Measurements from ENCODE around the gene EYS. TPM values are rescaled to one million over a fixed set of nuclear protein-coding genes. Genes with fewer than 3 reads are reported as not detected.
"Not testable (repeated sequence)": the region's sequence is repeated elsewhere in the genome, so short reads cannot be mapped to it uniquely, and the experiment has no call there.

EYS gene
- total and polyA plus RNA-seq, 8 donors: 0.24 to 0.85 (median 0.55) TPM

GRCh38 chr6:63899550-63899949 is 1807.5 kb downstream of the EYS start:
- ATAC-seq (peak; percentile 82), DNase-seq (no peak)
- no peaks in the 10 kb centered on the region for H3K36me3 ChIP-seq
- no peak overlapping the region for H3K4me3 ChIP-seq
- TF ChIP-seq, protein P1, sequence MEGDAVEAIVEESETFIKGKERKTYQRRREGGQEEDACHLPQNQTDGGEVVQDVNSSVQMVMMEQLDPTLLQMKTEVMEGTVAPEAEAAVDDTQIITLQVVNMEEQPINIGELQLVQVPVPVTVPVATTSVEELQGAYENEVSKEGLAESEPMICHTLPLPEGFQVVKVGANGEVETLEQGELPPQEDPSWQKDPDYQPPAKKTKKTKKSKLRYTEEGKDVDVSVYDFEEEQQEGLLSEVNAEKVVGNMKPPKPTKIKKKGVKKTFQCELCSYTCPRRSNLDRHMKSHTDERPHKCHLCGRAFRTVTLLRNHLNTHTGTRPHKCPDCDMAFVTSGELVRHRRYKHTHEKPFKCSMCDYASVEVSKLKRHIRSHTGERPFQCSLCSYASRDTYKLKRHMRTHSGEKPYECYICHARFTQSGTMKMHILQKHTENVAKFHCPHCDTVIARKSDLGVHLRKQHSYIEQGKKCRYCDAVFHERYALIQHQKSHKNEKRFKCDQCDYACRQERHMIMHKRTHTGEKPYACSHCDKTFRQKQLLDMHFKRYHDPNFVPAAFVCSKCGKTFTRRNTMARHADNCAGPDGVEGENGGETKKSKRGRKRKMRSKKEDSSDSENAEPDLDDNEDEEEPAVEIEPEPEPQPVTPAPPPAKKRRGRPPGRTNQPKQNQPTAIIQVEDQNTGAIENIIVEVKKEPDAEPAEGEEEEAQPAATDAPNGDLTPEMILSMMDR (IDR thresholded peaks at IDR 0.05): no peak
- no peaks in the 10 kb centered on the region for H3K9me3 ChIP-seq
- H3K27ac ChIP-seq: no peak overlapping the region
- intact Hi-C loops (cut with DNase I): no loop called here
- no peaks in the 10 kb centered on the region for H3K4me1 ChIP-seq
- H3K27me3 ChIP-seq: no peaks in the 10 kb centered on the region

GRCh38 chr6:63897952-63898351 is 1809.1 kb downstream of the EYS start:
- no peaks in the 10 kb centered on the region for H3K9me3 ChIP-seq
- ATAC-seq (no peak), DNase-seq (no peak)
- intact Hi-C loops (cut with DNase I): no loop called here
- no peak overlapping the region for H3K27ac ChIP-seq
- no peak overlapping the region for H3K4me3 ChIP-seq
- H3K4me1 ChIP-seq: no peaks in the 10 kb centered on the region
- TF ChIP-seq, protein P1 (IDR thresholded peaks at IDR 0.05): no peak
- H3K27me3 ChIP-seq: no peaks in the 10 kb centered on the region
- no peaks in the 10 kb centered on the region for H3K36me3 ChIP-seq

- Histone ChIP-seq H3K4me1 (no peaks in the 10 kb centered on the region), H3K36me3 (no peaks in the 10 kb centered on the region), H3K9me3 (no peaks in the 10 kb centered on the region), H3K27me3 (no peaks in the 10 kb centered on the region), H3K27ac (no peak overlapping the region), H3K4me3 (no peak overlapping the region)
- no peak for DNase-seq
- TF ChIP-seq, protein P1 (IDR thresholded peaks at IDR 0.05): no peak
- intact Hi-C loops (cut with DNase I): no loop called here
- ATAC-seq: no peak
Measured at GRCh38 chr6:63897459-63897858, 1809.6 kb downstream of the EYS start.

DNA sequence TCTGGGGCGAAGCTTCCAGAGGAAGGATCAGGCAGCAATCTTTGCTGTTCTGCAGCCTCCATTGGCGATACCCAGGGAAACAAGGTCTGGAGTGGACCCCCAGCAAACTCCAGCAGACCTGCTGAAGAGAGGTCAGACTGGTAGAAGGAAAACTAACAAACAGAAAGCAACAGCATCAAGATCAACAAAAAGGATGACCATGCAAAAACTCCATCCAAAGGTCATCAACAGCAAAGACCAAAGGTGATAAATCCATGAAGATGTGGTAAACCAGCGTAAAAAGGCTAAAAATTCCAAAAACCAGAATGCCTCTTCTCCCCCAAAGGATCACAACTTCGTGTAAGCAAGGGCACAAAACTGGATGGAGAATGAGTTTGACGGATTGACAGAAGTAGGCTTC is 1818.6 kb downstream of the EYS start:
- intact Hi-C loops (cut with DNase I): no loop called here
- Histone ChIP-seq H3K36me3 (no peaks in the 10 kb centered on the region), H3K4me3 (no peak overlapping the region), H3K27ac (no peak overlapping the region), H3K9me3 (no peaks in the 10 kb centered on the region), H3K4me1 (no peaks in the 10 kb centered on the region), H3K27me3 (no peaks in the 10 kb centered on the region)
- no peak for DNase-seq
- no peak for ATAC-seq
- TF ChIP-seq, protein P1 (IDR thresholded peaks at IDR 0.05): no peak

GRCh38 chr6:63887804-63888203 is 1819.2 kb downstream of the EYS start:
- intact Hi-C loops (cut with DNase I); DNase-seq; H3K27me3 ChIP-seq; ATAC-seq; H3K27ac ChIP-seq; H3K36me3 ChIP-seq; H3K4me1 ChIP-seq; H3K9me3 ChIP-seq; H3K4me3 ChIP-seq: not testable (repeated sequence)

- H3K4me3 ChIP-seq: no peak overlapping the region
- H3K4me1 ChIP-seq: no peaks in the 10 kb centered on the region
- ATAC-seq (no peak), DNase-seq (peak in 1 of 4 donors; percentile 23)
- no peaks in the 10 kb centered on the region for H3K27me3 ChIP-seq
- H3K36me3 ChIP-seq: no peaks in the 10 kb centered on the region
- intact Hi-C loops (cut with DNase I): no loop called here
- no peak overlapping the region for H3K27ac ChIP-seq
- no peaks in the 10 kb centered on the region for H3K9me3 ChIP-seq
- TF ChIP-seq, protein P1 (IDR thresholded peaks at IDR 0.05): no peak
Measured at GRCh38 chr6:63887002-63887751, 1819.8 kb downstream of the EYS start.

Measured in left lung (tissue), 10 donors.